ENCODE data around the gene RBM26.

- TF ChIP-seq EZH2 (IDR thresholded peaks at IDR 0.05; ENCODE audit: borderline replicate concordance, low read depth, low read length, poor library complexity, severe bottlenecking) (no peak), CTCF (conservative IDR thresholded peaks at IDR 0.05; ENCODE audit: low read depth, low read length) (no peak)
These were observed 46.3 kb upstream of the RBM26 start for GRCh38 chr13:79452239-79452913.
